ENCODE results near the gene LPAR2. TPM values are rescaled to one million over a fixed set of nuclear protein-coding genes. Genes with fewer than 3 reads are reported as not detected.

Gene LPAR2
- total and polyA plus RNA-seq, 2 experiments from 2014 or later, result 39.4 to 63.1 TPM

DNA sequence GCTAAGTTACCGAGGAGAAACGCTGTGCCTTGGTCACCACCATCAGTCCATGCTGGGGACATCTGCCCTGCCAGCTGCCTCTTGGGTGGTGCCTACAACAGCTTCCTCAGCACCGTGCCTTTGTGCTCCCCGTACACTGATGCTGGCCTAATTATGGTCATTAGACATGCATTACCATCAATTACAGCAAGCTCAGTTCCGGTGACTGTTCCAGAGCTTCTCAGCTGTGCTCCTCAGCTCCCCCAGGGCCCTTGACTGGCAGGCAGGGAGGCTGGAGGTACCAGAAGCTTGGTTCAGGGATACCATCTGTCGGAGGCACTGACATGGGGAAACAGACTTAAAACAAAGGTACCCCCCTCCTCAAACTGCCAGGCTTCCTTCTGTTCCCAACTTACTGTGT lies 49.8 kb downstream of the LPAR2 start:
- Mint-ChIP-seq H3K4me3 (no peak overlapping the region), H3K36me3 (ENCODE audit: low read depth) (no peaks in the 10 kb centered on the region), H3K27ac (no peak overlapping the region), H3K9me3 (no peaks in the 10 kb centered on the region), H3K27me3 (ENCODE audit: insufficient read depth, low read depth, poor library complexity) (peaks cover 3% of the 10 kb centered on the region), H3K4me1 (peaks cover 7% of the 10 kb centered on the region; the same call in 2 of the 3 replicates)
- no peak overlapping the region for H2AFZ ChIP-seq
- TF ChIP-seq, protein P1, sequence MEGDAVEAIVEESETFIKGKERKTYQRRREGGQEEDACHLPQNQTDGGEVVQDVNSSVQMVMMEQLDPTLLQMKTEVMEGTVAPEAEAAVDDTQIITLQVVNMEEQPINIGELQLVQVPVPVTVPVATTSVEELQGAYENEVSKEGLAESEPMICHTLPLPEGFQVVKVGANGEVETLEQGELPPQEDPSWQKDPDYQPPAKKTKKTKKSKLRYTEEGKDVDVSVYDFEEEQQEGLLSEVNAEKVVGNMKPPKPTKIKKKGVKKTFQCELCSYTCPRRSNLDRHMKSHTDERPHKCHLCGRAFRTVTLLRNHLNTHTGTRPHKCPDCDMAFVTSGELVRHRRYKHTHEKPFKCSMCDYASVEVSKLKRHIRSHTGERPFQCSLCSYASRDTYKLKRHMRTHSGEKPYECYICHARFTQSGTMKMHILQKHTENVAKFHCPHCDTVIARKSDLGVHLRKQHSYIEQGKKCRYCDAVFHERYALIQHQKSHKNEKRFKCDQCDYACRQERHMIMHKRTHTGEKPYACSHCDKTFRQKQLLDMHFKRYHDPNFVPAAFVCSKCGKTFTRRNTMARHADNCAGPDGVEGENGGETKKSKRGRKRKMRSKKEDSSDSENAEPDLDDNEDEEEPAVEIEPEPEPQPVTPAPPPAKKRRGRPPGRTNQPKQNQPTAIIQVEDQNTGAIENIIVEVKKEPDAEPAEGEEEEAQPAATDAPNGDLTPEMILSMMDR (conservative IDR thresholded peaks at IDR 0.05; ENCODE audit: low read depth in 2 of 2), result no peak
- no peak for TF ChIP-seq CREB1 (CRISPR knock-in tag; IDR thresholded peaks at IDR 0.05; ENCODE audit: low read depth)
- TF ChIP-seq EZH2 (IDR thresholded peaks at IDR 0.05; ENCODE audit: low read depth, unreplicated experiment), result no peak
- TF ChIP-seq, protein P2, sequence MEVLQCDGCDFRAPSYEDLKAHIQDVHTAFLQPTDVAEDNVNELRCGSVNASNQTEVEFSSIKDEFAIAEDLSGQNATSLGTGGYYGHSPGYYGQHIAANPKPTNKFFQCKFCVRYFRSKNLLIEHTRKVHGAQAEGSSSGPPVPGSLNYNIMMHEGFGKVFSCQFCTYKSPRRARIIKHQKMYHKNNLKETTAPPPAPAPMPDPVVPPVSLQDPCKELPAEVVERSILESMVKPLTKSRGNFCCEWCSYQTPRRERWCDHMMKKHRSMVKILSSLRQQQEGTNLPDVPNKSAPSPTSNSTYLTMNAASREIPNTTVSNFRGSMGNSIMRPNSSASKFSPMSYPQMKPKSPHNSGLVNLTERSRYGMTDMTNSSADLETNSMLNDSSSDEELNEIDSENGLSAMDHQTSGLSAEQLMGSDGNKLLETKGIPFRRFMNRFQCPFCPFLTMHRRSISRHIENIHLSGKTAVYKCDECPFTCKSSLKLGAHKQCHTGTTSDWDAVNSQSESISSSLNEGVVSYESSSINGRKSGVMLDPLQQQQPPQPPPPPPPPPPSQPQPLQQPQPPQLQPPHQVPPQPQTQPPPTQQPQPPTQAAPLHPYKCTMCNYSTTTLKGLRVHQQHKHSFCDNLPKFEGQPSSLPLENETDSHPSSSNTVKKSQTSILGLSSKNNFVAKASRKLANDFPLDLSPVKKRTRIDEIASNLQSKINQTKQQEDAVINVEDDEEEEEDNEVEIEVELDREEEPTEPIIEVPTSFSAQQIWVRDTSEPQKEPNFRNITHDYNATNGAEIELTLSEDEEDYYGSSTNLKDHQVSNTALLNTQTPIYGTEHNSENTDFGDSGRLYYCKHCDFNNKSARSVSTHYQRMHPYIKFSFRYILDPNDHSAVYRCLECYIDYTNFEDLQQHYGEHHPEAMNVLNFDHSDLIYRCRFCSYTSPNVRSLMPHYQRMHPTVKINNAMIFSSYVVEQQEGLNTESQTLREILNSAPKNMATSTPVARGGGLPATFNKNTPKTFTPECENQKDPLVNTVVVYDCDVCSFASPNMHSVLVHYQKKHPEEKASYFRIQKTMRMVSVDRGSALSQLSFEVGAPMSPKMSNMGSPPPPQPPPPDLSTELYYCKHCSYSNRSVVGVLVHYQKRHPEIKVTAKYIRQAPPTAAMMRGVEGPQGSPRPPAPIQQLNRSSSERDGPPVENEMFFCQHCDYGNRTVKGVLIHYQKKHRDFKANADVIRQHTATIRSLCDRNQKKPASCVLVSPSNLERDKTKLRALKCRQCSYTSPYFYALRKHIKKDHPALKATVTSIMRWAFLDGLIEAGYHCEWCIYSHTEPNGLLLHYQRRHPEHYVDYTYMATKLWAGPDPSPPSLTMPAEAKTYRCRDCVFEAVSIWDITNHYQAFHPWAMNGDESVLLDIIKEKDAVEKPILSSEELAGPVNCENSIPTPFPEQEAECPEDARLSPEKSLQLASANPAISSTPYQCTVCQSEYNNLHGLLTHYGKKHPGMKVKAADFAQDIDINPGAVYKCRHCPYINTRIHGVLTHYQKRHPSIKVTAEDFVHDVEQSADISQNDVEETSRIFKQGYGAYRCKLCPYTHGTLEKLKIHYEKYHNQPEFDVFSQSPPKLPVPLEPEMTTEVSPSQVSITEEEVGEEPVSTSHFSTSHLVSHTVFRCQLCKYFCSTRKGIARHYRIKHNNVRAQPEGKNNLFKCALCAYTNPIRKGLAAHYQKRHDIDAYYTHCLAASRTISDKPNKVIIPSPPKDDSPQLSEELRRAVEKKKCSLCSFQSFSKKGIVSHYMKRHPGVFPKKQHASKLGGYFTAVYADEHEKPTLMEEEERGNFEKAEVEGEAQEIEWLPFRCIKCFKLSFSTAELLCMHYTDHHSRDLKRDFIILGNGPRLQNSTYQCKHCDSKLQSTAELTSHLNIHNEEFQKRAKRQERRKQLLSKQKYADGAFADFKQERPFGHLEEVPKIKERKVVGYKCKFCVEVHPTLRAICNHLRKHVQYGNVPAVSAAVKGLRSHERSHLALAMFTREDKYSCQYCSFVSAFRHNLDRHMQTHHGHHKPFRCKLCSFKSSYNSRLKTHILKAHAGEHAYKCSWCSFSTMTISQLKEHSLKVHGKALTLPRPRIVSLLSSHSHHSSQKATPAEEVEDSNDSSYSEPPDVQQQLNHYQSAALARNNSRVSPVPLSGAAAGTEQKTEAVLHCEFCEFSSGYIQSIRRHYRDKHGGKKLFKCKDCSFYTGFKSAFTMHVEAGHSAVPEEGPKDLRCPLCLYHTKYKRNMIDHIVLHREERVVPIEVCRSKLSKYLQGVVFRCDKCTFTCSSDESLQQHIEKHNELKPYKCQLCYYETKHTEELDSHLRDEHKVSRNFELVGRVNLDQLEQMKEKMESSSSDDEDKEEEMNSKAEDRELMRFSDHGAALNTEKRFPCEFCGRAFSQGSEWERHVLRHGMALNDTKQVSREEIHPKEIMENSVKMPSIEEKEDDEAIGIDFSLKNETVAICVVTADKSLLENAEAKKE (CRISPR knock-in tag; IDR thresholded peaks at IDR 0.05), result no peak
- TF ChIP-seq EZH2phosphoT487 (IDR thresholded peaks at IDR 0.05; ENCODE audit: unreplicated experiment), result no peak
- no peak for TF ChIP-seq ZNF114 (CRISPR knock-in tag; IDR thresholded peaks at IDR 0.05)
- TF ChIP-seq, protein P3, sequence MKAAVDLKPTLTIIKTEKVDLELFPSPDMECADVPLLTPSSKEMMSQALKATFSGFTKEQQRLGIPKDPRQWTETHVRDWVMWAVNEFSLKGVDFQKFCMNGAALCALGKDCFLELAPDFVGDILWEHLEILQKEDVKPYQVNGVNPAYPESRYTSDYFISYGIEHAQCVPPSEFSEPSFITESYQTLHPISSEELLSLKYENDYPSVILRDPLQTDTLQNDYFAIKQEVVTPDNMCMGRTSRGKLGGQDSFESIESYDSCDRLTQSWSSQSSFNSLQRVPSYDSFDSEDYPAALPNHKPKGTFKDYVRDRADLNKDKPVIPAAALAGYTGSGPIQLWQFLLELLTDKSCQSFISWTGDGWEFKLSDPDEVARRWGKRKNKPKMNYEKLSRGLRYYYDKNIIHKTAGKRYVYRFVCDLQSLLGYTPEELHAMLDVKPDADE (IDR thresholded peaks at IDR 0.05), result no peak
- TF ChIP-seq ZNF331 (CRISPR knock-in tag; IDR thresholded peaks at IDR 0.05; ENCODE audit: low read depth), result no peak
- TF ChIP-seq NANOG (IDR thresholded peaks at IDR 0.05; ENCODE audit: borderline replicate concordance), result no peak
- H3K9me2 ChIP-seq (ENCODE audit: insufficient read depth), result no peaks in the 10 kb centered on the region
- no peaks in the 10 kb centered on the region for H3K36me3 ChIP-seq (ENCODE audit: insufficient read depth)
- DNase-seq (ENCODE audit: low spot score) (no peak), ATAC-seq (no peak)
- H4K20me1 ChIP-seq (replicated peaks; ENCODE audit: insufficient read depth), result no peaks in the 10 kb centered on the region
- H3K4me3 ChIP-seq, result no peak overlapping the region
- no peak overlapping the region for H3K27ac ChIP-seq (ENCODE audit: low read depth)
- H3K79me2 ChIP-seq (replicated peaks; ENCODE audit: insufficient read depth), result no peaks in the 10 kb centered on the region
- H3K27me3 ChIP-seq (ENCODE audit: insufficient read depth), result no peaks in the 10 kb centered on the region
- H3K4me2 ChIP-seq, result no peak overlapping the region
- H3F3A ChIP-seq (replicated peaks; ENCODE audit: low read depth), result no peaks in the 10 kb centered on the region
- H3K4me1 ChIP-seq (ENCODE audit: insufficient read depth), result no peaks in the 10 kb centered on the region

Measured in GM23338 (cell line).